GM21825 (cell line): ENCODE data around the gene COX6B1.
"Not testable (repeated sequence)": the region's sequence is repeated elsewhere in the genome, so short reads cannot be mapped to it uniquely, and the experiment has no call there.

Experiments used
- ATAC-seq: cut with Tn5 transposase; IDR thresholded peaks from one replicate; pipeline ENCODE4 v1.9.1; 2021; ENCODE audit warnings: mild to moderate bottlenecking, moderate library complexity; ENCODE audit not compliant: unreplicated experiment

Gene COX6B1

GRCh38 chr19:35648017-35648961 lies at the start of gene COX6B1:
Gene COX6B1 (plus strand): TSS chr19:35648323. CDS start chr19:35651244, 2,921 bp downstream.
- ATAC-seq: peak; percentile 45

GRCh38 chr19:35601971-35602370 lies 46.2 kb upstream of the COX6B1 start:
- ATAC-seq: no peak

GRCh38 chr19:35604436-35604835 lies 43.7 kb upstream of the COX6B1 start:
- ATAC-seq: not testable (repeated sequence)

GRCh38 chr19:35607170-35607569 lies 41.0 kb upstream of the COX6B1 start:
- not testable (repeated sequence) for ATAC-seq

GRCh38 chr19:35607661-35608060 lies 40.5 kb upstream of the COX6B1 start:
- no peak for ATAC-seq

GRCh38 chr19:35608251-35608650 lies 39.9 kb upstream of the COX6B1 start:
- ATAC-seq: no peak

- ATAC-seq: peak; percentile 33
These were observed 38.2 kb upstream of the COX6B1 start for GRCh38 chr19:35609851-35610353.

GRCh38 chr19:35612224-35612558 lies 35.9 kb upstream of the COX6B1 start:
- ATAC-seq: no peak

- peak; percentile 73 for ATAC-seq
These were observed 35.4 kb upstream of the COX6B1 start, which contains the start of gene HAUS5 for GRCh38 chr19:35612559-35613321. Gene HAUS5 (plus strand): TSS chr19:35612735. CDS start chr19:35612795, 60 bp downstream.

- ATAC-seq: no peak
These were observed 34.5 kb upstream of the COX6B1 start for GRCh38 chr19:35613574-35613973.

- ATAC-seq: no peak
These were observed 33.1 kb upstream of the COX6B1 start for GRCh38 chr19:35615036-35615435.

GRCh38 chr19:35618857-35619256 lies 29.3 kb upstream of the COX6B1 start:
- no peak for ATAC-seq

GRCh38 chr19:35619290-35619923 lies 28.7 kb upstream of the COX6B1 start:
- ATAC-seq: no peak

GRCh38 chr19:35620001-35620400 lies 28.1 kb upstream of the COX6B1 start:
- ATAC-seq: no peak

GRCh38 chr19:35621708-35622107 lies 26.4 kb upstream of the COX6B1 start:
- ATAC-seq: no peak

GRCh38 chr19:35622750-35623149 lies 25.4 kb upstream of the COX6B1 start:
- ATAC-seq: no peak

GRCh38 chr19:35623327-35624010 lies 24.7 kb upstream of the COX6B1 start:
- no peak for ATAC-seq

GRCh38 chr19:35628264-35628564 lies 19.9 kb upstream of the COX6B1 start:
- peak; percentile 11 for ATAC-seq

- peak; percentile 92 for ATAC-seq
These were observed 19.4 kb upstream of the COX6B1 start, which contains the start of gene RBM42 for GRCh38 chr19:35628565-35629331. Gene RBM42 (plus strand): TSS chr19:35629036. CDS start chr19:35629154, 118 bp downstream.

GRCh38 chr19:35629332-35629633 lies 18.8 kb upstream of the COX6B1 start:
- ATAC-seq: no peak
